HepG2 (cell line): ENCODE results near the gene TBC1D1. TPM values are rescaled to one million over a fixed set of nuclear protein-coding genes. Genes with fewer than 3 reads are reported as not detected.

Experiments used
- ATAC-seq: fragments of 200-7000 bp; cut with Tn5 transposase; 3 replicates; pipeline ENCODE4 v1.9.1; 2020; ENCODE audit warnings: mild to moderate bottlenecking, moderate library complexity
- BruUV-seq: library from RNA; stranded (reverse); fragments of 400-500 nt; replicated peaks from 2 replicates; lab custom pipeline; 2021; lab: Mats Ljungman, UMichigan
- CTCF ChIA-PET: fragments of 300-600 bp; formaldehyde crosslinking; extraction: SDS; loops from one replicate; lab custom pipeline; 2021; ENCODE audit warnings: low total read pairs, inconsistent platforms, low intra/inter-chr PET ratio; lab: Yijun Ruan, JAX
- POLR2A ChIA-PET: fragments of 350-600 bp; sonication (Branson Sonifier 250); formaldehyde crosslinking; loops from one replicate; lab custom pipeline; 2020; ENCODE audit warnings: antibody characterized with exemption, inconsistent platforms; lab: Yijun Ruan, JAX
- DNase-seq: peaks from one replicate; pipeline ENCODE4 v3.0.0-alpha.2; 2015; ENCODE audit warnings: low spot score
- FAIRE-seq: peaks from 3 replicates; lab custom pipeline; 2011; peaks lifted over from hg19 to GRCh38; lab: Jason Lieb, UNC
- H2AFZ ChIP-seq: one replicate; pipeline ENCODE4 v1.6.1; 2011; ENCODE audit warnings: low read length, inconsistent platforms
- H3K27ac ChIP-seq: fragments of 300-600 bp; 3 replicates; pipeline ENCODE4 v1.8.0; 2011; ENCODE audit warnings: mixed run types, mild to moderate bottlenecking, mixed read lengths, low read length, inconsistent platforms; ENCODE audit not compliant: insufficient read depth; ENCODE audit errors: extremely low read length
- H3K27me3 ChIP-seq, 2 experiments: fragments of 200-600 bp in 1 of 2; 2 replicates in 1 of 2; 3 replicates in 1 of 2; pipeline versions ENCODE4 v1.6.0 to v1.8.0; 2011; ENCODE audit warnings: low read length in 2 of 2, mild to moderate bottlenecking in 2 of 2, moderate library complexity in 2 of 2, inconsistent platforms in 1 of 2; ENCODE audit not compliant: insufficient read depth in 2 of 2, control insufficient read depth in 1 of 2
- H3K36me3 ChIP-seq, 2 experiments: fragments of 200-600 bp in 1 of 2; replicated peaks in 1 of 2; 2 replicates in 1 of 2; 3 replicates in 1 of 2; pipeline versions ENCODE4 v1.5.1 to v1.8.0; 2011; ENCODE audit warnings: low read length in 2 of 2, inconsistent platforms in 1 of 2; ENCODE audit not compliant: insufficient read depth in 2 of 2, control insufficient read depth in 1 of 2
- H3K4me1 ChIP-seq: 2 replicates; pipeline ENCODE4 v1.5.1; 2012; ENCODE audit warnings: low read length, inconsistent platforms; ENCODE audit not compliant: insufficient read depth
- H3K4me2 ChIP-seq: 2 replicates; pipeline ENCODE4 v1.6.0; 2011; ENCODE audit warnings: low read depth, low read length, inconsistent platforms
- H3K4me3 ChIP-seq, 3 experiments: fragments of 200-600 bp in 1 of 3; sonication (generic), shearing (Covaris generic) in 1 of 3; replicated peaks in 1 of 3; 2 replicates each; pipeline ENCODE4 v1.5.1; 2011 to 2016; ENCODE audit warnings: low read length in 3 of 3, inconsistent platforms in 2 of 3, low read depth in 2 of 3, mild to moderate bottlenecking in 2 of 3, control low read depth in 1 of 3, mixed read lengths in 1 of 3; ENCODE audit not compliant: insufficient read depth in 1 of 3
- H3K79me2 ChIP-seq: one replicate; pipeline ENCODE4 v1.6.1; 2011; ENCODE audit warnings: low read length, inconsistent platforms; ENCODE audit not compliant: insufficient read depth
- H3K9ac ChIP-seq: 2 replicates; pipeline ENCODE4 v1.6.0; 2011; ENCODE audit warnings: mild to moderate bottlenecking, low read depth, low read length, inconsistent platforms; ENCODE audit not compliant: insufficient read depth
- H3K9me3 ChIP-seq: 2 replicates; pipeline ENCODE4 v1.5.1; 2012; ENCODE audit warnings: mild to moderate bottlenecking, low read length
- H4K20me1 ChIP-seq: 2 replicates; pipeline ENCODE4 v1.6.0; 2011; ENCODE audit warnings: inconsistent platforms, mild to moderate bottlenecking, low read length, moderate library complexity; ENCODE audit not compliant: insufficient read depth
- ATF7 ChIP-seq, 2 experiments: fragments of 450-650 bp in 1 of 2; sonication (generic) in 1 of 2; formaldehyde crosslinking in 1 of 2; IDR thresholded peaks; 2 replicates each; pipeline versions ENCODE4 v1.4.0 to v1.6.1; 2016 to 2020; ENCODE audit warnings: antibody characterized with exemption in 1 of 2, mild to moderate bottlenecking in 1 of 2, missing genetic modification reagents in 1 of 2
- EHMT2 ChIP-seq: fragments of 200-600 bp; sonication (generic); IDR thresholded peaks from 2 replicates; pipeline ENCODE4 v1.7.0; 2017; ENCODE audit warnings: antibody characterized with exemption, low read depth, low read length, borderline replicate concordance
- HNRNPH1 ChIP-seq: fragments of 200-400 bp; formaldehyde crosslinking; optimal IDR thresholded peaks from 2 replicates; pipeline ENCODE3; 2017; ENCODE audit warnings: mild to moderate bottlenecking, low read depth, low read length
- MLLT10 ChIP-seq: sonication (generic); formaldehyde crosslinking; IDR thresholded peaks from 2 replicates; pipeline ENCODE4 v1.4.0; 2020; ENCODE audit warnings: missing genetic modification reagents
- PITX1 ChIP-seq: sonication (generic); formaldehyde crosslinking; IDR thresholded peaks from 2 replicates; pipeline ENCODE4 v1.5.1; 2020; ENCODE audit warnings: mild to moderate bottlenecking, missing genetic modification reagents
- ZNF382 ChIP-seq: sonication (generic); formaldehyde crosslinking; IDR thresholded peaks from 2 replicates; pipeline ENCODE4 v1.5.0; 2020; ENCODE audit warnings: missing genetic modification reagents, mild to moderate bottlenecking, borderline replicate concordance
- ZNF83 ChIP-seq: sonication (generic); formaldehyde crosslinking; IDR thresholded peaks from 2 replicates; pipeline ENCODE4 v1.4.0; 2020; ENCODE audit warnings: missing genetic modification reagents, mild to moderate bottlenecking, borderline replicate concordance
- WGBS: methylation state at CpG from one replicate; pipeline ENCODE4 v1.1.6; 2017; ENCODE audit warnings: low lambda C conversion rate; 5-methylcytosine and 5-hydroxymethylcytosine counted together
- in situ Hi-C: cut with HindIII; loops from 2 replicates; pipeline ENCODE4 v1.10.0; 2017; ENCODE audit warnings: low pct_unique_long_range_greater_than_20kb; ENCODE audit not compliant: extremely low pct_ligation_motif_present
- intact Hi-C: fragments of 100-400 bp; cut with micrococcal nuclease; formaldehyde crosslinking; loops from one replicate; pipeline ENCODE4 v1.10.0; 2022; ENCODE audit not compliant: unreplicated experiment
- polyA plus RNA-seq, 8 experiments: library from polyadenylated mRNA; depleted of rRNA in 3 of 8; stranded (reverse) in 7 of 8; unstranded in 1 of 8; fragments of >200 nt; fragmentation: Illumina TruSeq in 4 of 8; extraction: Trizol in 4 of 8; gene quantifications; 2 replicates each; pipeline versions ENCODE4 v1.2.1 to v1.2.3, GENCODE V29; 2011 to 2016; ENCODE audit warnings: low read depth in 4 of 8, missing spikeins in 1 of 8, mixed read lengths in 1 of 8; ENCODE audit not compliant: insufficient read depth in 1 of 8
- total RNA-seq, 5 experiments: library from RNA; depleted of rRNA; stranded (reverse); fragments of >200 nt; fragmentation: Illumina TruSeq; extraction: Trizol; gene quantifications; 2 replicates each; pipeline ENCODE4 v1.2.3, GENCODE V29; 2016; ENCODE audit warnings: low read depth in 1 of 5
- TF ChIP-seq, protein P1 (sequence below): sonication (generic); formaldehyde crosslinking; IDR thresholded peaks from 2 replicates; pipeline ENCODE4 v1.8.1; 2023; ENCODE audit warnings: mild to moderate bottlenecking, missing genetic modification reagents, borderline replicate concordance
- TF ChIP-seq, protein P2 (sequence below), 2 experiments: IDR thresholded peaks; 2 replicates each; pipeline ENCODE4 v1.6.1; 2011 to 2012; ENCODE audit warnings: low read length in 2 of 2, borderline replicate concordance in 1 of 2, low read depth in 1 of 2, mild to moderate bottlenecking in 1 of 2, moderate library complexity in 1 of 2
- TF ChIP-seq, protein P3 (sequence below): sonication (generic); formaldehyde crosslinking; IDR thresholded peaks from 2 replicates; pipeline ENCODE4 v1.5.1; 2020; ENCODE audit warnings: missing genetic modification reagents, mild to moderate bottlenecking, borderline replicate concordance
- TF ChIP-seq, protein P4 (sequence below): sonication (generic); formaldehyde crosslinking; conservative IDR thresholded peaks from 2 replicates; pipeline ENCODE4 v1.8.0; 2022; ENCODE audit warnings: mild to moderate bottlenecking, moderate library complexity, missing genetic modification reagents

Gene TBC1D1
- total and polyA plus RNA-seq, 2 of the 13 experiments (the other 11 are each of a cell fraction or from before 2014, with no cell fraction given) = 37.3 to 62.8 TPM

DNA sequence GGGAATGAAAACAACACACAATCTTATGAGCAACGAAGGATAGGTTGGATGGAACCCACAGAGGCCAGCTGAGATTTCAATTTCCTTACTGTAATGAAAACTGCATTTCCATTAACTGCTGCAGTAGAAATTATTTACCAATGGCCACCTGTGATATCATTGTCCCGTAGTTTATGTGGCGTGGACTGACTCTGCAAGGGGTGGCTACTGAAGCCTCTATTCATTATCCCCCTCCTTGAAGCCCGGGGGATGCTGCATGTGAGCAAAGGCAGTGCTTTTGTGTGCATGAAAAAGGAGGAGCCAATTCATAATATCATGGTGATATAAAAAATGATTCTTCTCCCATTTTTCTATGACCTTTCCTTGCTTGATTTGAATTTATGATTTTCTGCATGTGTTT lies 277.1 kb downstream of the TBC1D1 start:
- no TSS peak for BruUV-seq
- H3K4me1 ChIP-seq = peaks cover 46% of the 10 kb centered on the region
- in situ Hi-C loops = no loop called here
- intact Hi-C loops = no loop called here
- FAIRE-seq (no peak), ATAC-seq (no peak), DNase-seq (no peak)
- H3K79me2 ChIP-seq = no peaks in the 10 kb centered on the region
- H3K9ac ChIP-seq = no peak overlapping the region
- ChIA-PET POLR2A (interaction anchor here (1.4 kb wide), 1 partner anchor 8 kb away, joined by 4 read pairs; no protein-coding TSS in a partner anchor), CTCF (no interaction called here)
- no peaks in the 10 kb centered on the region for H3K36me3 ChIP-seq
- no peaks in the 10 kb centered on the region for H4K20me1 ChIP-seq
- H3K27ac ChIP-seq = no peak overlapping the region
- H3K27me3 ChIP-seq = no peaks in the 10 kb centered on the region
- no peak overlapping the region for H3K4me3 ChIP-seq
- H2AFZ ChIP-seq = no peak overlapping the region
- no peak overlapping the region for H3K4me2 ChIP-seq
- 93% methylated on average over 4 of the region's 4 CpGs for WGBS
- peaks cover 7% of the 10 kb centered on the region; the same call in 1 of the 2 replicates for H3K9me3 ChIP-seq
- TF ChIP-seq, protein P1, sequence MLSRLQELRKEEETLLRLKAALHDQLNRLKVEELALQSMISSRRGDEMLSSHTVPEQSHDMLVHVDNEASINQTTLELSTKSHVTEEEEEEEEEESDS (CRISPR knock-in tag) = no peak
- no peak for TF ChIP-seq ZNF83 (CRISPR knock-in tag)
- TF ChIP-seq ATF7 (IDR thresholded peaks at IDR 0.05) = no peak
- no peak for TF ChIP-seq ATF7 (CRISPR knock-in tag; IDR thresholded peaks at IDR 0.05)
- TF ChIP-seq, protein P2, sequence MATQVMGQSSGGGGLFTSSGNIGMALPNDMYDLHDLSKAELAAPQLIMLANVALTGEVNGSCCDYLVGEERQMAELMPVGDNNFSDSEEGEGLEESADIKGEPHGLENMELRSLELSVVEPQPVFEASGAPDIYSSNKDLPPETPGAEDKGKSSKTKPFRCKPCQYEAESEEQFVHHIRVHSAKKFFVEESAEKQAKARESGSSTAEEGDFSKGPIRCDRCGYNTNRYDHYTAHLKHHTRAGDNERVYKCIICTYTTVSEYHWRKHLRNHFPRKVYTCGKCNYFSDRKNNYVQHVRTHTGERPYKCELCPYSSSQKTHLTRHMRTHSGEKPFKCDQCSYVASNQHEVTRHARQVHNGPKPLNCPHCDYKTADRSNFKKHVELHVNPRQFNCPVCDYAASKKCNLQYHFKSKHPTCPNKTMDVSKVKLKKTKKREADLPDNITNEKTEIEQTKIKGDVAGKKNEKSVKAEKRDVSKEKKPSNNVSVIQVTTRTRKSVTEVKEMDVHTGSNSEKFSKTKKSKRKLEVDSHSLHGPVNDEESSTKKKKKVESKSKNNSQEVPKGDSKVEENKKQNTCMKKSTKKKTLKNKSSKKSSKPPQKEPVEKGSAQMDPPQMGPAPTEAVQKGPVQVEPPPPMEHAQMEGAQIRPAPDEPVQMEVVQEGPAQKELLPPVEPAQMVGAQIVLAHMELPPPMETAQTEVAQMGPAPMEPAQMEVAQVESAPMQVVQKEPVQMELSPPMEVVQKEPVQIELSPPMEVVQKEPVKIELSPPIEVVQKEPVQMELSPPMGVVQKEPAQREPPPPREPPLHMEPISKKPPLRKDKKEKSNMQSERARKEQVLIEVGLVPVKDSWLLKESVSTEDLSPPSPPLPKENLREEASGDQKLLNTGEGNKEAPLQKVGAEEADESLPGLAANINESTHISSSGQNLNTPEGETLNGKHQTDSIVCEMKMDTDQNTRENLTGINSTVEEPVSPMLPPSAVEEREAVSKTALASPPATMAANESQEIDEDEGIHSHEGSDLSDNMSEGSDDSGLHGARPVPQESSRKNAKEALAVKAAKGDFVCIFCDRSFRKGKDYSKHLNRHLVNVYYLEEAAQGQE (IDR thresholded peaks at IDR 0.05; ENCODE audit: borderline replicate concordance in 1 of 2, low read depth in 1 of 2, low read length in 2 of 2) = no peak
- no peak for TF ChIP-seq EHMT2
- no peak for TF ChIP-seq MLLT10 (CRISPR knock-in tag)
- TF ChIP-seq ZNF382 (CRISPR knock-in tag) = no peak
- TF ChIP-seq, protein P3, sequence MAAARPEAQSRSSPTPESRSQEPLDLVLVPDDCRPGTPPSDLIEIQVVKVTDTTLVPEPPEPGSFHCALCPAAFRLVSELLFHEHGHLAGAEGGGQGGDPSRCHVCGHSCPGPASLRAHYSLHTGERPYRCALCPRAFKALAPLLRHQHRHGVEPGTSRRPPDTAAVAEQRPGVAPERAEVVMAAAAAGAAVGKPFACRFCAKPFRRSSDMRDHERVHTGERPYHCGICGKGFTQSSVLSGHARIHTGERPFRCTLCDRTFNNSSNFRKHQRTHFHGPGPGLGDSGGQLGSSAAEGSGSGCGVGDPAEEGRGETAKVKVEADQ = no peak
- TF ChIP-seq HNRNPH1 = no peak
- no peak for TF ChIP-seq PITX1
- TF ChIP-seq, protein P4, sequence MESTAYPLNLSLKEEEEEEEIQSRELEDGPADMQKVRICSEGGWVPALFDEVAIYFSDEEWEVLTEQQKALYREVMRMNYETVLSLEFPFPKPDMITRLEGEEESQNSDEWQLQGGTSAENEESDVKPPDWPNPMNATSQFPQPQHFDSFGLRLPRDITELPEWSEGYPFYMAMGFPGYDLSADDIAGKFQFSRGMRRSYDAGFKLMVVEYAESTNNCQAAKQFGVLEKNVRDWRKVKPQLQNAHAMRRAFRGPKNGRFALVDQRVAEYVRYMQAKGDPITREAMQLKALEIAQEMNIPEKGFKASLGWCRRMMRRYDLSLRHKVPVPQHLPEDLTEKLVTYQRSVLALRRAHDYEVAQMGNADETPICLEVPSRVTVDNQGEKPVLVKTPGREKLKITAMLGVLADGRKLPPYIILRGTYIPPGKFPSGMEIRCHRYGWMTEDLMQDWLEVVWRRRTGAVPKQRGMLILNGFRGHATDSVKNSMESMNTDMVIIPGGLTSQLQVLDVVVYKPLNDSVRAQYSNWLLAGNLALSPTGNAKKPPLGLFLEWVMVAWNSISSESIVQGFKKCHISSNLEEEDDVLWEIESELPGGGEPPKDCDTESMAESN (CRISPR knock-in tag) = no peak
